Loucy (cell line): ENCODE data around the gene HNRNPU.

ENCODE experiments used
- H2AFZ ChIP-seq: fragments of 200-600 bp; sonication (generic); 2 replicates; pipeline ENCODE4 v1.6.0; 2016; ENCODE audit warnings: antibody characterized with exemption, mild to moderate bottlenecking, low read length, moderate library complexity
- H3F3A ChIP-seq: fragments of 200-600 bp; 2 replicates; pipeline ENCODE4 v1.6.0; 2016; ENCODE audit warnings: antibody characterized with exemption, low read depth, mild to moderate bottlenecking
- H3K27me3 ChIP-seq: fragments of 200-600 bp; sonication (generic); 2 replicates; pipeline ENCODE4 v1.6.1; 2014; ENCODE audit warnings: low read length, mild to moderate bottlenecking; ENCODE audit not compliant: insufficient read depth, poor library complexity, severe bottlenecking
- H3K36me3 ChIP-seq: fragments of 200-600 bp; sonication (generic); 2 replicates; pipeline ENCODE4 v1.6.1; 2016; ENCODE audit warnings: low read length; ENCODE audit not compliant: insufficient read depth
- H3K4me1 ChIP-seq: fragments of 200-600 bp; sonication (generic); 2 replicates; pipeline ENCODE4 v1.5.1; 2014; ENCODE audit warnings: low read length, mild to moderate bottlenecking; ENCODE audit not compliant: insufficient read depth, poor library complexity, severe bottlenecking
- H3K4me2 ChIP-seq: fragments of 200-600 bp; sonication (generic); 2 replicates; pipeline ENCODE4 v1.6.0; 2014; ENCODE audit warnings: antibody characterized with exemption, low read length, low read depth, mild to moderate bottlenecking; ENCODE audit not compliant: poor library complexity, severe bottlenecking
- H3K4me3 ChIP-seq: fragments of 200-600 bp; sonication (generic); 2 replicates; pipeline ENCODE4 v1.5.1; 2014; ENCODE audit warnings: low read length, mild to moderate bottlenecking, mixed read lengths; ENCODE audit not compliant: poor library complexity, severe bottlenecking
- H3K79me2 ChIP-seq: fragments of 200-600 bp; sonication (generic); 2 replicates; pipeline ENCODE4 v1.6.1; 2014; ENCODE audit warnings: low read length; ENCODE audit not compliant: insufficient read depth
- H3K9ac ChIP-seq: fragments of 200-600 bp; sonication (generic); 2 replicates; pipeline ENCODE4 v1.6.0; 2014; ENCODE audit warnings: mild to moderate bottlenecking, low read depth, low read length, moderate library complexity; ENCODE audit not compliant: poor library complexity, severe bottlenecking
- H3K9me2 ChIP-seq: fragments of 200-600 bp; sonication (generic); replicated peaks from 2 replicates; pipeline ENCODE4 v1.6.1; 2016; ENCODE audit warnings: low read depth, low read length, mixed read lengths
- H3K9me3 ChIP-seq: fragments of 200-600 bp; sonication (generic); 2 replicates; pipeline ENCODE4 v1.6.1; 2014; ENCODE audit warnings: mild to moderate bottlenecking, antibody characterized with exemption, low read length, low read depth; ENCODE audit not compliant: insufficient read depth
- H4K20me1 ChIP-seq: fragments of 200-600 bp; sonication (generic); 2 replicates; pipeline ENCODE4 v1.6.0; 2014; ENCODE audit warnings: antibody characterized with exemption, low read length, mild to moderate bottlenecking; ENCODE audit not compliant: insufficient read depth, poor library complexity, severe bottlenecking
- CTCF ChIP-seq: fragments of 200-600 bp; sonication (generic); conservative IDR thresholded peaks from 2 replicates; pipeline ENCODE4 v1.5.1; 2014; ENCODE audit warnings: mild to moderate bottlenecking, antibody characterized with exemption, low read length
- EZH2phosphoT487 ChIP-seq: fragments of 200-600 bp; IDR thresholded peaks from 2 replicates; pipeline ENCODE4 v1.6.1; 2018; ENCODE audit warnings: antibody characterized with exemption, mild to moderate bottlenecking, moderate library complexity, borderline replicate concordance

HNRNPU gene

GRCh38 chr1:244850099-244850852, 14.1 kb downstream of the HNRNPU start:
- H4K20me1 ChIP-seq = peaks cover 66% of the 10 kb centered on the region
- no peak overlapping the region for H3K4me3 ChIP-seq
- no peak overlapping the region for H3K9ac ChIP-seq
- no peaks in the 10 kb centered on the region for H3K9me2 ChIP-seq
- H3K36me3 ChIP-seq = peaks cover 88% of the 10 kb centered on the region
- peaks cover 21% of the 10 kb centered on the region for H3K4me1 ChIP-seq
- H3F3A ChIP-seq = peaks cover 4% of the 10 kb centered on the region; the same call in 1 of the 2 replicates
- H3K9me3 ChIP-seq = no peaks in the 10 kb centered on the region
- H3K27me3 ChIP-seq = no peaks in the 10 kb centered on the region
- H3K79me2 ChIP-seq = peaks cover 43% of the 10 kb centered on the region
- no peak for TF ChIP-seq CTCF
- no peak for TF ChIP-seq EZH2phosphoT487
- no peak overlapping the region for H3K4me2 ChIP-seq
- H2AFZ ChIP-seq = no peak overlapping the region

GRCh38 chr1:244849189-244849866, 15.0 kb downstream of the HNRNPU start:
- TF ChIP-seq CTCF = no peak
- TF ChIP-seq EZH2phosphoT487 = no peak
- no peaks in the 10 kb centered on the region for H3K9me2 ChIP-seq
- no peak overlapping the region for H3K4me3 ChIP-seq
- H3K9ac ChIP-seq = no peak overlapping the region
- H3K9me3 ChIP-seq = no peaks in the 10 kb centered on the region
- no peak overlapping the region for H3K4me2 ChIP-seq
- H3K79me2 ChIP-seq = peaks cover 34% of the 10 kb centered on the region
- no peaks in the 10 kb centered on the region; the same call in 1 of the 2 replicates for H3F3A ChIP-seq
- peaks cover 57% of the 10 kb centered on the region for H4K20me1 ChIP-seq
- H3K36me3 ChIP-seq = peaks cover 88% of the 10 kb centered on the region
- H2AFZ ChIP-seq = no peak overlapping the region
- no peaks in the 10 kb centered on the region for H3K27me3 ChIP-seq
- peaks cover 13% of the 10 kb centered on the region for H3K4me1 ChIP-seq

- H3K4me1 ChIP-seq = peaks cover 14% of the 10 kb centered on the region
- peaks cover 24% of the 10 kb centered on the region for H3K79me2 ChIP-seq
- no peaks in the 10 kb centered on the region; the same call in 1 of the 2 replicates for H3F3A ChIP-seq
- H3K9me2 ChIP-seq = no peaks in the 10 kb centered on the region
- H3K9me3 ChIP-seq = no peaks in the 10 kb centered on the region
- peaks cover 88% of the 10 kb centered on the region for H3K36me3 ChIP-seq
- peaks cover 48% of the 10 kb centered on the region for H4K20me1 ChIP-seq
- H3K4me2 ChIP-seq = no peak overlapping the region
- no peak overlapping the region for H3K4me3 ChIP-seq
- no peaks in the 10 kb centered on the region for H3K27me3 ChIP-seq
- no peak overlapping the region for H2AFZ ChIP-seq
- TF ChIP-seq EZH2phosphoT487 (no peak), CTCF (no peak)
- no peak overlapping the region for H3K9ac ChIP-seq
These were observed 17.7 kb downstream of the HNRNPU start for GRCh38 chr1:244846653-244847052.
